SIG-M5 (cell line): ENCODE results near the gene MLLT11.
A peak's percentile ranks its signal among the peaks of the same experiment; 100 is the strongest.
"Not testable (repeated sequence)": the region's sequence is repeated elsewhere in the genome, so short reads cannot be mapped to it uniquely, and the experiment has no call there.

Source experiments
- DNase-seq: peaks from one replicate; lab custom pipeline; 2025; lab: John Stamatoyannopoulos, UW

The MLLT11 gene

GRCh38 chr1:151056149-151056548, 4.0 kb upstream of the MLLT11 start:
- no peak for DNase-seq

DNA sequence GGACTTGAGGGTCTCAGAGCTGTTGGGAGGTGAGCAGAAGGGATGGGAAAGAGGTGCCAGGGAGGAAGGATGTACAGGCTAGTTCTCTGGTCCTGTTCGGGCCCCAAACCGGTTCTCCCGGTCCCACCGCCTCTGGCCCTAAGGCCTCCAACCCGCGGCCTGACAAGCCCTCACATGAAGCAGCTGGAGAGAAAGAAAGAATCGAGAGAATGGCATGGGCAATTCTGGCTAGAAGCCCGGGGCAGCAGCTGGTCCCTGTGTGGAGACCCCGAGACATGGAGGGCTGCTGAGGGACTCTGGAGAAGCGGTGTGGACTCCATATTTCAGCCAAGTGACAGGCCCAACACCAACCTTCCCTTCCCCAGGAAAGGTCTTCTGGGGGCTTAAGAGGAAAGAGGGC, 1.5 kb upstream of the MLLT11 start:
- no peak for DNase-seq

DNA sequence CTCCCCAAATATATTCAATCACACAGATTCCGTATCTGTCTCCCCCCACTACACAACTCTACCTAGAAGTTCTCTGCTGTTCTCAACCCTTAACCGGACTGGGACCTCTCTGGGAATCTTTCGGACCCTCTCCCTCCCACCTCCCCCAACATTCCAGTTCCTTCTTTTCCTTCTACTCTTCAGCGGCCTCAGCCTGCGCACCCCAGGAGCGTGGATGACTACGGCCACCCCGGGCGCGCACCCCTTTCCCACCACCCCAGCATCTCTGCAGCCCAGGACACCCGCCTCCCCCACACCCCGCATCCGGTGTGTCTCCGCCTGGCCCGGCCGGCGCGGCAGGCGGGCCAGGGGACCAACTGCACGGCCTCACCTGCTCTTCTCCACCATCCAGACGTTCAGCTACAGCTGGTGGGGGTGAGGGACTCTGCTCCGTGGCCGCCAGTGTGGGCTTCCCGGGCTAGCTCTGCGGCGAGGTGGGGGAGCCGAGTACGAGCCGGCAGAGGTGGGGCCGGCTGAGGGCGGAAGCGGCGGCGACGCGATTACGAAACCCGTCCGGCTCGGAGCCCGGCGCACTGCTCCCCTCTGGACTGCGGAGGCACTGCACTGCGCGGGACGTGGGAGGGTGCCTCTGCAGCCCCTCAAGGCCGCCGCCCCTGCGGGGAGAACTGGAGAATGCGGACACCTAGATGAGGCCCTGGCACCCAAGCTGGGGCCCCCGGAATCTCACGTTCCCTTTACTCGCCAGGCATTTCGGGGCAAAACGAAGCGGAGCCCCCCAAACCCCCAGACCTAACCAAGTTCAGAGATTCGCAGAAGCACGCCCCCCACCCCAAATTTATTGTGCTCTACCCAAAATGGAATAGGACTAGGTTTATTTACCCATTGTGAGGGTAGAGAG, 839 bp upstream of the MLLT11 start, which contains the start of gene CDC42SE1:
CDC42SE1 (minus strand) TSS at position 514 of the 898 bp plus-strand sequence. CDS start 3,892 bp downstream, outside the sequence.
- DNase-seq: peak; percentile 63

GRCh38 chr1:151060657-151061421, 642 bp downstream of the MLLT11 start:
- no peak for DNase-seq

- no peak for DNase-seq
Measured at GRCh38 chr1:151061704-151062103, 1.5 kb downstream of the MLLT11 start.

DNA sequence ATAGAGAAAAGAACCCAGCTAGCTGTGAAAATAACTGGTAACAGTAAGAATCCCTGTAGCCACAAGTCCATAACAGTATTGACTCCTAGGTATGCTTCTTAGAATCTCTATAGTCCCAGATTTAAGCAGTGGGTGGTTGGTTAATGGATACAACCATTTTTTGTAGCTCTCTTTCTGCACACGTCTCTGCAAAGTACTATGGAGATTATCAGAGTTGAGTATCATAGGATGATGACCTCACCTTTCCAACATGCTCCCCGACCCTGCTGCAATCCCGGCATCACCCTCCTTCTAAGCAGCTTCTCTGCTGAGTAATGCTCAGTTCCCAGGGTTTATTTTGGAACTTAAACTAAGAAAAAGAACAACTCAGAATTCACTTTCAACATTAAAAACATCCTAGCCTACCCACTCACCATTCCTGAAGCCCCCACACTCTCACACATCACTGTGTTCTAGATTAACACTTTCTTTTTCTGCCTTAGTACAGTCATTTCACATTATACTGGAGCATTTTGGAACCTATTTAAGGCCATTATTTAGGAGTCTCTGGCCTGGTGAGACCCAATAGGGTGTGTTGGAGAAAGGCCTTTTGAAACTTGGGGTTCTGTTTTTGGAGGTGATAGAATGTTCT, 2.7 kb downstream of the MLLT11 start:
- no peak for DNase-seq

GRCh38 chr1:151065089-151065645, 5.0 kb downstream of the MLLT11 start:
- DNase-seq: no peak

DNA sequence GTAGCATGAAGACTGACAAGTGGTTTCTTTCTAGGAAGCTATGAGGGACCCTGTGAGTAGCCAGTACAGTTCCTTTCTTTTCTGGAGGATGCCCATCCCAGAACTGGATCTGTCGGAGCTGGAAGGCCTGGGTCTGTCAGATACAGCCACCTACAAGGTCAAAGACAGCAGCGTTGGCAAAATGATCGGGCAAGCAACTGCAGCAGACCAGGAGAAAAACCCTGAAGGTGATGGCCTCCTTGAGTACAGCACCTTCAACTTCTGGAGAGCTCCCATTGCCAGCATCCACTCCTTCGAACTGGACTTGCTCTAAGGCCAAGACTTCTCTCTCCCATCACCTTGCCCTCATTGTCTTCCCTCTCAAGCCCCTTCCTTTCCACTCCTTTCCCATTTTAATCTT, 7.0 kb downstream of the MLLT11 start:
- no peak for DNase-seq

GRCh38 chr1:151069103-151069486, 8.9 kb downstream of the MLLT11 start:
- DNase-seq: no peak

GRCh38 chr1:151070474-151071276, 10.5 kb downstream of the MLLT11 start, which contains the start of gene GABPB2:
TSS of gene GABPB2 (plus strand) at chr1:151070761. CDS start at chr1:151088190, 17,429 bp downstream.
- peak; percentile 72 for DNase-seq

DNA sequence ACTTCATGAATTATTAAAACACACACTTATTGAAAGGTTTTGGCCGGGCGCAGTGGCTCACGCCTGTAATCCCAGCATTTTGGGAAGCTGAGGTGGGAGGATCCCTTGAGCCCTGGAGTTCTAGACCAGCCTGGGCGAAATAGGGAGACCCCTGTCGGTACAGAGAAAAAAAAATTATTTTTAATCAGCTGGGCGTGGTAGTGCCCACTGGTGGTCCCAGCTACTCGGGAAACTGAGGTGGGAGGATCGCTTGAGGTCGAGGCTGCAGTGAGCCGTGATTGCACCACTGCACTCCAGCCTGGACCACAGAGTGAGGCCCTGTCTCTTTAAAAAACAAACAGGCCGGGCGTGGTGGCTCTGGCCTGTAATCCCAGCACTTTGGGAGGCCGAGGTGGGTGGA, 12.0 kb downstream of the MLLT11 start:
- DNase-seq: no peak

- DNase-seq: no peak
Measured at GRCh38 chr1:151085953-151086559, 25.9 kb downstream of the MLLT11 start.

DNA sequence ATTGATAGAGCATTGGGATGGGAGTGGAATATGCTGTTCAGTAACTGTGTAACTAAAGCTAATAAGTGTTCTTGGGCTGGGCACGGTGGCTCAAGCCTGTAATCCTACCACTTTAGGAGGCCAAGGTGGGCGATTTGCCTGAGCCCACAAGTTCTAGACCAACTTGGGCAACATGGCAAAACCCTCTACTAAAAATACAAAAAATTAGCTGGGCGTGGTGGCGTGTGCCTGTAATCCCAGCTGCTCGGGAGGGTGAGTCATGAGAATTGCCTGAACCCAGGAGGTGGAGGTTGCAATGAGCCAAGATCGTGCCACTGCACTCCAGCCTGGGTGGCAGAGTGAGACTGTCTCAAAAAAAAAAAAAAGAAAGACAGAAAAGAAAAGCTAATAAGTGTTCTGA, 37.2 kb downstream of the MLLT11 start:
- not testable (repeated sequence) for DNase-seq

DNA sequence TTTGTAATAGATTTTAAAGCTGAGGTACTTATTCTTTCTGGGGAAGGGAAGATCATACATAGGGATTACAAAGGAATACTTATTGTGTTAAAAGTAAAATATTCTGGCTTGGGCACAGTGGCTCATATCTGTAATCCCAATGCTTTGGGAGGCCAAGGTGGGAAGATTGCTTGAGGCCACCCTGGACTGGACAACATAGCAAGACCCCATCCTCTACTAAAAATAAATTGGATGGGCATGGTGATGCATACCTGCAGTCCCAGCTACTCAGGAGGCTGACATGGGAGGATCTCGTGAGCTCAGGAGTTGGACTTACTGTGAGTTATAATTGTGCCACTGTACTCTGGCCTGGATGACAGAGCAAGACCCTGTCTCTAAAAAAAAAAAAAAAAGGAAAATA, 37.9 kb downstream of the MLLT11 start:
- DNase-seq: no peak

- DNase-seq: no peak
Measured at GRCh38 chr1:151104630-151105029, 44.4 kb downstream of the MLLT11 start.

GRCh38 chr1:151106894-151107293, 46.7 kb downstream of the MLLT11 start:
- DNase-seq: no peak

GRCh38 chr1:151108331-151108730, 48.1 kb downstream of the MLLT11 start:
- DNase-seq: no peak

DNA sequence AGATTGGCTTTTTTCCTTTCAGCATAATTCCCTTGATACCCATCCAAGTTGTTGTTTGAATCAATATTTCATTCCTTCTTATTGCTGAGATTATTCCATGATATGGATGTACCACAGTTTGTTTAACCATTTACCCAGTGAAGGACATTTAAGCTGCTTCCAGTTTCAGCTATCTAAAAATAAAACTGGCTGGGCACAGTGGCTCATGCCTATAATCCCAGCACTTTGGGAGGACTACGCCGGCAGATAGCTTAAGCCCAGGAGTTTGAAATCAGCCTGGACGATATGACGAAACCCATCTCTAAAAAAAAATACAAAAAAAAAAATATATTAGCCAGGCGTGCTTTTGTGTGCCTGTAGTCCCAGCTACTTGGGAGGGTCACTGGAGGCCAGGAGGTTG, 53.7 kb downstream of the MLLT11 start:
- no peak for DNase-seq
